K562 (cell line): ENCODE results near the gene GZF1. TPM values are rescaled to one million over a fixed set of nuclear protein-coding genes. Genes with fewer than 3 reads are reported as not detected.
A peak's percentile ranks its signal among the peaks of the same experiment; 100 is the strongest.

Experiments used
- ATAC-seq: fragments of 200-7000 bp; cut with Tn5 transposase; 3 replicates; pipeline ENCODE4 v1.9.1; 2020; ENCODE audit warnings: moderate library complexity
- BruUV-seq: library from RNA; stranded (reverse); fragments of 400-500 nt; replicated peaks from 2 replicates; lab custom pipeline; 2021; lab: Mats Ljungman, UMichigan
- CTCF ChIA-PET: fragments of 300-600 bp; formaldehyde crosslinking; extraction: SDS; loops from one replicate; lab custom pipeline; 2021; ENCODE audit warnings: low intra/inter-chr PET ratio; lab: Yijun Ruan, JAX
- POLR2A ChIA-PET: fragments of 300-600, 350-650 bp; sonication (Branson Sonifier 250); formaldehyde crosslinking; extraction: SDS; loops from one replicate; lab custom pipeline; 2021; ENCODE audit warnings: antibody characterized with exemption, inconsistent platforms; lab: Yijun Ruan, JAX
- DNase-seq, 4 experiments: peaks; one replicate each; pipeline versions ENCODE4 v3.0.0 to v3.0.0-alpha.2; 2011 to 2018; ENCODE audit warnings: low spot score in 3 of 4, mixed read lengths in 3 of 4; ENCODE audit errors: extremely low read depth in 1 of 4
- FAIRE-seq: peaks from 2 replicates; lab custom pipeline; 2011; peaks lifted over from hg19 to GRCh38; lab: Jason Lieb, UNC
- H2AFZ ChIP-seq: 2 replicates; pipeline ENCODE4 v1.6.0; 2011; ENCODE audit warnings: low read depth, low read length, control low read depth, inconsistent platforms
- H3K27ac ChIP-seq: fragments of 200-600 bp; 3 replicates; pipeline ENCODE4 v1.8.0; 2011; ENCODE audit warnings: low read depth, mild to moderate bottlenecking, control low read depth, inconsistent platforms, low read length, moderate library complexity, mixed read lengths; ENCODE audit errors: extremely low read depth
- H3K27me3 ChIP-seq, 2 experiments: fragments of 300-600 bp in 1 of 2; 2 replicates in 1 of 2; 3 replicates in 1 of 2; pipeline versions ENCODE4 v1.6.0 to v1.8.0; 2011; ENCODE audit warnings: inconsistent platforms in 2 of 2, low read length in 2 of 2, mild to moderate bottlenecking in 1 of 2, mixed read lengths in 1 of 2, moderate library complexity in 1 of 2; ENCODE audit not compliant: control insufficient read depth in 2 of 2, insufficient read depth in 2 of 2
- H3K36me3 ChIP-seq: fragments of 300-600 bp; 3 replicates; pipeline ENCODE4 v1.8.0; 2011; ENCODE audit warnings: mild to moderate bottlenecking, low read length, inconsistent platforms; ENCODE audit not compliant: control insufficient read depth, insufficient read depth
- H3K4me1 ChIP-seq, 2 experiments: fragments of 200-600 bp in 1 of 2; replicated peaks in 1 of 2; 2 replicates in 1 of 2; 3 replicates in 1 of 2; pipeline versions ENCODE4 v1.5.1 to v1.8.0; 2011; ENCODE audit warnings: inconsistent platforms in 2 of 2, low read length in 2 of 2, mild to moderate bottlenecking in 1 of 2, mixed read lengths in 1 of 2, moderate library complexity in 1 of 2; ENCODE audit not compliant: control insufficient read depth in 2 of 2, insufficient read depth in 2 of 2
- H3K4me2 ChIP-seq: 2 replicates; pipeline ENCODE4 v1.6.1; 2011; ENCODE audit warnings: low read length, control low read depth, inconsistent platforms, mixed read lengths; ENCODE audit not compliant: insufficient read depth
- H3K4me3 ChIP-seq: fragments of 200-600 bp; sonication (generic), shearing (Covaris generic); 2 replicates; pipeline ENCODE4 v1.5.1; 2016; ENCODE audit warnings: control low read depth, inconsistent platforms
- H3K79me2 ChIP-seq: fragments of 200-600 bp; 3 replicates; pipeline ENCODE4 v1.8.0; 2011; ENCODE audit warnings: low read length, inconsistent platforms; ENCODE audit not compliant: control insufficient read depth, insufficient read depth
- H3K9ac ChIP-seq, 2 experiments: 2 replicates each; pipeline versions ENCODE4 v1.6.0 to v1.6.1; 2011; ENCODE audit warnings: low read depth in 2 of 2, low read length in 2 of 2, control low read depth in 1 of 2, inconsistent platforms in 1 of 2, mild to moderate bottlenecking in 1 of 2, mixed read lengths in 1 of 2; ENCODE audit not compliant: insufficient read depth in 1 of 2
- H3K9me1 ChIP-seq: one replicate; pipeline ENCODE4 v1.6.0; 2011; ENCODE audit warnings: inconsistent platforms, mild to moderate bottlenecking, low read length, moderate library complexity; ENCODE audit not compliant: control insufficient read depth, insufficient read depth
- H3K9me3 ChIP-seq: replicated peaks from 2 replicates; pipeline ENCODE4 v1.5.1; 2011; ENCODE audit warnings: low read depth, low read length, inconsistent platforms; ENCODE audit not compliant: control insufficient read depth, insufficient read depth
- H4K20me1 ChIP-seq: replicated peaks from 2 replicates; pipeline ENCODE4 v1.6.1; 2011; ENCODE audit warnings: low read length, inconsistent platforms, mixed read lengths; ENCODE audit not compliant: control insufficient read depth, insufficient read depth
- ESRRA ChIP-seq: fragments of 450-650 bp; IDR thresholded peaks from 2 replicates; pipeline ENCODE4 v1.6.1; 2014; ENCODE audit warnings: low read depth, mild to moderate bottlenecking, moderate library complexity, borderline replicate concordance
- HDAC3 ChIP-seq: fragments of 450-650 bp; IDR thresholded peaks from 2 replicates; pipeline ENCODE4 v1.6.1; 2018; ENCODE audit warnings: borderline replicate concordance, mild to moderate bottlenecking, moderate library complexity; ENCODE audit not compliant: partially characterized antibody
- HEY1 ChIP-seq: fragments of 250-450 bp; sonication (Bioruptor Pico); IDR thresholded peaks from 2 replicates; pipeline ENCODE4 v1.5.0; 2020; ENCODE audit warnings: mild to moderate bottlenecking, moderate library complexity, borderline replicate concordance
- HIVEP1 ChIP-seq: fragments of 250-450 bp; sonication (Bioruptor Pico); IDR thresholded peaks from 2 replicates; pipeline ENCODE4 v1.4.0; 2020; ENCODE audit warnings: mild to moderate bottlenecking
- IFI16 ChIP-seq: fragments of 250-450 bp; sonication (Bioruptor Pico); IDR thresholded peaks from 2 replicates; pipeline ENCODE4 v2.1.2; 2022; ENCODE audit warnings: mild to moderate bottlenecking, inconsistent platforms
- KHSRP ChIP-seq: fragments of 450-650 bp; IDR thresholded peaks from 2 replicates; pipeline ENCODE4 v1.6.1; 2017
- SAFB2 ChIP-seq: fragments of 200-400 bp; formaldehyde crosslinking; IDR thresholded peaks from 2 replicates; pipeline ENCODE4 v1.6.1; 2018; ENCODE audit warnings: borderline replicate concordance, low read length, low read depth, moderate library complexity; ENCODE audit not compliant: severe bottlenecking
- TBL1XR1 ChIP-seq, 2 experiments: IDR thresholded peaks; 2 replicates each; pipeline ENCODE4 v1.6.1; 2012; ENCODE audit warnings: improper control_type of control experiment in 2 of 2, low read length in 2 of 2, mild to moderate bottlenecking in 1 of 2
- TFAM ChIP-seq: fragments of 250-450 bp; sonication (Bioruptor Pico); conservative IDR thresholded peaks from 2 replicates; pipeline ENCODE4 v1.5.0; 2021; ENCODE audit warnings: mild to moderate bottlenecking, moderate library complexity
- THRAP3 ChIP-seq: fragments of 450-650 bp; IDR thresholded peaks from 2 replicates; pipeline ENCODE4 v1.6.1; 2016; ENCODE audit warnings: mild to moderate bottlenecking, inconsistent platforms, borderline replicate concordance
- ZBTB17 ChIP-seq: fragments of 450-650 bp; formaldehyde crosslinking; IDR thresholded peaks from 2 replicates; pipeline ENCODE4 v1.4.0; 2020; ENCODE audit warnings: mild to moderate bottlenecking
- ZKSCAN3 ChIP-seq: fragments of 250-450 bp; sonication (Bioruptor Pico); IDR thresholded peaks from 2 replicates; pipeline ENCODE4 v1.4.0; 2020
- ZKSCAN8 ChIP-seq: fragments of 200-800 bp; sonication (Bioruptor generic); IDR thresholded peaks from 2 replicates; pipeline ENCODE4 v1.6.1; 2016; ENCODE audit warnings: missing genetic modification characterization, missing compliant biosample characterization
- ZNF347 ChIP-seq: fragments of 450-650 bp; formaldehyde crosslinking; IDR thresholded peaks from 2 replicates; pipeline ENCODE4 v1.4.0; 2020; ENCODE audit warnings: low read depth, mild to moderate bottlenecking, moderate library complexity
- WGBS: fragments of 100-300 bp; shearing (Covaris generic); methylation state at CpG from one replicate; pipeline ENCODE4 v1.1.6; 2016; ENCODE audit warnings: low coverage, mixed read lengths; ENCODE audit not compliant: insufficient coverage; ENCODE audit errors: missing lambda C conversion rate; 5-methylcytosine and 5-hydroxymethylcytosine counted together
- in situ Hi-C: fragments of 300-500 bp; cut with MboI; formaldehyde crosslinking; loops from 4 replicates; pipeline ENCODE4 v1.15.0; 2018; ENCODE audit warnings: inconsistent platforms, mixed read lengths
- intact Hi-C: fragments of 100-400 bp; cut with micrococcal nuclease; formaldehyde crosslinking; loops from 2 replicates; pipeline ENCODE4 v1.14.2; 2022
- polyA plus RNA-seq, 8 experiments: library from polyadenylated mRNA; depleted of rRNA in 4 of 8; stranded (reverse) in 5 of 8; unstranded in 3 of 8; fragments of >200 nt; fragmentation: Nextera tagmentation in 2 of 8; fragmentation: Illumina TruSeq in 1 of 8; extraction: Ambion mirVana in 2 of 8; extraction: Trizol in 1 of 8; gene quantifications; 2 replicates each; pipeline versions ENCODE4 v1.2.1 to v1.2.3, GENCODE V29; 2011 to 2014; ENCODE audit warnings: inconsistent platforms in 1 of 8, missing spikeins in 1 of 8
- total RNA-seq, 7 experiments: library from RNA; depleted of rRNA in 6 of 7; stranded (reverse); fragments of >200 nt in 6 of 7; fragmentation: Illumina TruSeq in 2 of 7; extraction: Trizol in 2 of 7; gene quantifications; 2 replicates each; pipeline versions ENCODE4 v1.2.1 to v1.2.3, GENCODE V29; 2011 to 2021; ENCODE audit warnings: low replicate concordance in 1 of 7
- TF ChIP-seq, protein P1 (sequence below): fragments of 250-450 bp; sonication (Bioruptor Pico); IDR thresholded peaks from 2 replicates; pipeline ENCODE4 v1.6.1; 2021; ENCODE audit warnings: mild to moderate bottlenecking
- TF ChIP-seq, protein P2 (sequence below), 2 experiments: fragments of 450-650 bp; IDR thresholded peaks; 2 replicates each; pipeline ENCODE4 v1.6.1; 2016; ENCODE audit warnings: mild to moderate bottlenecking in 2 of 2, borderline replicate concordance in 1 of 2, low read depth in 1 of 2, moderate library complexity in 1 of 2

The GZF1 gene
- total and polyA plus RNA-seq, 9 of the 15 experiments (the other 6 are each of a cell fraction or from before 2014, with no cell fraction given), result 1.2 to 15.7 (median 7.4) TPM

GRCh38 chr20:23334111-23334510 is 27.9 kb upstream of the GZF1 start:
- no TSS peak for BruUV-seq
- TF ChIP-seq, protein P1, sequence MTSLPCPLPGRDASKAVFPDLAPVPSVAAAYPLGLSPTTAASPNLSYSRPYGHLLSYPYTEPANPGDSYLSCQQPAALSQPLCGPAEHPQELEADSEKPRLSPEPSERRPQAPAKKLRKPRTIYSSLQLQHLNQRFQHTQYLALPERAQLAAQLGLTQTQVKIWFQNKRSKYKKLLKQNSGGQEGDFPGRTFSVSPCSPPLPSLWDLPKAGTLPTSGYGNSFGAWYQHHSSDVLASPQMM (CRISPR knock-in tag), result no peak
- TF ChIP-seq HIVEP1 (CRISPR knock-in tag) (no peak), SAFB2 (no peak), TFAM (CRISPR knock-in tag) (no peak), ZBTB17 (CRISPR knock-in tag) (no peak), ESRRA (peak; percentile 94), TBL1XR1 (IDR thresholded peaks at IDR 0.05; ENCODE audit: low read length in 2 of 2) (peak in 1 of 2 experiments; percentile 15; a peak in 1 of 4 replicates), HEY1 (CRISPR knock-in tag) (no peak), ZNF347 (CRISPR knock-in tag) (no peak), HDAC3 (peak; percentile 40), ZKSCAN8 (CRISPR knock-in tag) (no peak), ZKSCAN3 (CRISPR knock-in tag) (no peak), IFI16 (CRISPR knock-in tag) (no peak), THRAP3 (no peak), KHSRP (no peak)
- TF ChIP-seq, protein P2, sequence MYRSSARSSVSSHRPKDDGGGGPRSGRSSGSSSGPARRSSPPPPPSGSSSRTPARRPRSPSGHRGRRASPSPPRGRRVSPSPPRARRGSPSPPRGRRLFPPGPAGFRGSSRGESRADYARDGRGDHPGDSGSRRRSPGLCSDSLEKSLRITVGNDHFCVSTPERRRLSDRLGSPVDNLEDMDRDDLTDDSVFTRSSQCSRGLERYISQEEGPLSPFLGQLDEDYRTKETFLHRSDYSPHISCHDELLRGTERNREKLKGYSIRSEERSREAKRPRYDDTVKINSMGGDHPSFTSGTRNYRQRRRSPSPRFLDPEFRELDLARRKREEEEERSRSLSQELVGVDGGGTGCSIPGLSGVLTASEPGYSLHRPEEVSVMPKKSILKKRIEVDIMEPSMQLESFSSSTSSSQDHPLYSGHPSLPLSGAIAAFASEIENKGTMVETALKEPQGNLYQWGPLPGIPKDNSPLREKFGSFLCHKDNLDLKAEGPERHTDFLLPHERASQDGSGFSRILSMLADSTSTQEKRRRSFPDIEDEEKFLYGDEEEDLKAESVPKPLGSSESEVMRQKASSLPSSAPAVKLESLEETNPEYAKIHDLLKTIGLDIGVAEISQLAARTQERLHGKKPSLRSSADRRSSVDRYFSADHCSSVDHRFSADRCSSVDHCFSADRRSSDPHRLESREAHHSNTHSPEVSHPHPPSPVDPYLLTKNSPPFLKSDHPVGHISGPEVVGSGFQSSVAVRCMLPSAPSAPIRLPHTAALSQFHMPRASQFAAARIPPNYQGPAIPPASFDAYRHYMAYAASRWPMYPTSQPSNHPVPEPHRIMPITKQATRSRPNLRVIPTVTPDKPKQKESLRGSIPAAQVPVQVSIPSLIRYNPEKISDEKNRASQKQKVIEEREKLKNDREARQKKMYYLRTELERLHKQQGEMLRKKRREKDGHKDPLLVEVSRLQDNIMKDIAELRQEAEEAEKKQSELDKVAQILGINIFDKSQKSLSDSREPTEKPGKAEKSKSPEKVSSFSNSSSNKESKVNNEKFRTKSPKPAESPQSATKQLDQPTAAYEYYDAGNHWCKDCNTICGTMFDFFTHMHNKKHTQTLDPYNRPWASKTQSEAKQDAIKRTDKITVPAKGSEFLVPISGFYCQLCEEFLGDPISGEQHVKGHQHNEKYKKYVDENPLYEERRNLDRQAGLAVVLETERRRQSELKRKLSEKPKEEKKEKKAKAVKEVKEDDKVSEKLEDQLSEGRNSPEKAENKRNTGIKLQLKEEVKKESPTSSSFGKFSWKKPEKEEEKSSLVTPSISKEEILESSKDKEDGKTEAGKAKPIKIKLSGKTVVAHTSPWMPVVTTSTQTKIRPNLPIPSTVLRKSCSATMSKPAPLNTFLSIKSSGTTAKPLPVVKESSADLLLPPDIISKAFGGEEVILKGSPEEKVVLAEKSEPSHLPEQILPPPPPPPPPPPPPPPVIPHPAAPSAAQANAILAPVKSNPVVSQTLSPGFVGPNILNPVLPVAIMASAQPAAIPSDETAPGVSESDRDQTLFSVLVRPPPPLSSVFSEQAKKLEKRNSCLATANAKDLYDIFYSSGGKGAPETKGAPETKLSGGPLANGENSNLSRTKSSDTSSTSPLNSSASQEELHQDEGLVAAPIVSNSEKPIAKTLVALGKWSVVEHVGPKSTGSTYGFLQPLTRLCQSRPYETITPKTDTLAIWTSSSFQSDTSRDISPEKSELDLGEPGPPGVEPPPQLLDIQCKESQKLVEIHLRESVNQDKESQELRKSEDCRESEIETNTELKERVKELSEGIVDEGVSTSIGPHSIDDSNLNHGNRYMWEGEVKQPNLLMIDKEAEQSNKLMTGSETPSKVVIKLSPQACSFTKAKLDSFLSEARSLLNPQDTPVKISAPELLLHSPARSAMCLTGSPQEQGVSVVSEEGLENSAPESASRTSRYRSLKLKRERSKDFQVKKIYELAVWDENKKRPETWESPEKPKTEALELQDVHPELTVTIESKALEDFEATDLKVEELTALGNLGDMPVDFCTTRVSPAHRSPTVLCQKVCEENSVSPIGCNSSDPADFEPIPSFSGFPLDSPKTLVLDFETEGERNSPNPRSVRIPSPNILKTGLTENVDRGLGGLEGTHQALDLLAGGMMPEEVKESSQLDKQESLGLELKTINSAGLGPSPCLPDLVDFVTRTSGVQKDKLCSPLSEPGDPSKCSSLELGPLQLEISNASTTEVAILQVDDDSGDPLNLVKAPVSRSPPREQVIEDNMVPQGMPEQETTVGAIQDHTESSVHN (IDR thresholded peaks at IDR 0.05; ENCODE audit: borderline replicate concordance in 1 of 2, low read depth in 1 of 2), result no peak

More at GRCh38 chr20:23334111-23334510, 27.9 kb upstream of the GZF1 start:
- Histone ChIP-seq H3K4me1 (peaks cover 0 to 14% of the 10 kb centered on the region in 2 experiments; a peak in 3 of 5 replicates), H3K27ac (no peak overlapping the region), H3K9me1 (no peaks in the 10 kb centered on the region), H2AFZ (no peak overlapping the region), H3K9me3 (no peaks in the 10 kb centered on the region), H3K4me3 (no peak overlapping the region), H3K36me3 (no peaks in the 10 kb centered on the region), H3K27me3 (no peaks in the 10 kb centered on the region), H3K4me2 (no peak overlapping the region), H3K79me2 (no peaks in the 10 kb centered on the region), H4K20me1 (no peaks in the 10 kb centered on the region), H3K9ac (no peak overlapping the region)
- DNase-seq (peak in 1 of 4 experiments; percentile 20), ATAC-seq (no peak), FAIRE-seq (no peak)
- in situ Hi-C loops, result loop anchor here (5.0 kb wide), 1 partner anchor 642 kb away; no protein-coding TSS in a partner anchor
- intact Hi-C loops, result no loop called here
- 17% methylated on average over 3 of the region's 3 CpGs for WGBS
- ChIA-PET CTCF (no interaction called here), POLR2A (no interaction called here)
